Testis (tissue), 2 donors: ENCODE measurements around the gene APOA4.

Experiments used
- POLR2A ChIP-seq: fragments of 450-650 bp; IDR thresholded peaks from one replicate; pipeline ENCODE4 v1.6.1; 2017; ENCODE audit warnings: antibody characterized with exemption, mild to moderate bottlenecking, moderate library complexity
- TF ChIP-seq, protein P1 (sequence below), 3 experiments: fragments of 450-650 bp in 2 of 3; fragments of 200-600 bp in 1 of 3; sonication (generic) in 1 of 3; IDR thresholded peaks; one replicate each; pipeline ENCODE4 v1.5.1; 2016 to 2019; ENCODE audit warnings: antibody characterized with exemption in 3 of 3, mild to moderate bottlenecking in 2 of 3, moderate library complexity in 1 of 3

DNA sequence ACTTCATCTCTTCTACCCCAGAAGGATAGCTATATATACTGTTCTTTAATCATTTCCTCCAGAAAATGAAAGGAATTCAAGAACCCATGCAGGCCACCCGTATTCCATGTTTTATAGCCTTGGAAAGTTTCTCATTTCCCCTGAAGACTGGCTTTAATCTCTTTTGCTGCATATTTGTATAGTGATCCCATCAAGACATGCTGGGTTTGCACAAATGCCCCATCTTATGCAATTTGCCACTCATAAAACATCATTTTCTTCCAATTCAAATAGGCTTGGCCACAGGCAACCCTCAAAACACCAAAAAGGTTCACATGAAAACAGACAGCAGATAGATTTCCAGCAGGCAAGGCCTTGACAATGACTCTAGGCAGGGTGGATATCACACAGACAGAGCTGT lies 42.6 kb upstream of the APOA4 start:
- TF ChIP-seq, protein P1, sequence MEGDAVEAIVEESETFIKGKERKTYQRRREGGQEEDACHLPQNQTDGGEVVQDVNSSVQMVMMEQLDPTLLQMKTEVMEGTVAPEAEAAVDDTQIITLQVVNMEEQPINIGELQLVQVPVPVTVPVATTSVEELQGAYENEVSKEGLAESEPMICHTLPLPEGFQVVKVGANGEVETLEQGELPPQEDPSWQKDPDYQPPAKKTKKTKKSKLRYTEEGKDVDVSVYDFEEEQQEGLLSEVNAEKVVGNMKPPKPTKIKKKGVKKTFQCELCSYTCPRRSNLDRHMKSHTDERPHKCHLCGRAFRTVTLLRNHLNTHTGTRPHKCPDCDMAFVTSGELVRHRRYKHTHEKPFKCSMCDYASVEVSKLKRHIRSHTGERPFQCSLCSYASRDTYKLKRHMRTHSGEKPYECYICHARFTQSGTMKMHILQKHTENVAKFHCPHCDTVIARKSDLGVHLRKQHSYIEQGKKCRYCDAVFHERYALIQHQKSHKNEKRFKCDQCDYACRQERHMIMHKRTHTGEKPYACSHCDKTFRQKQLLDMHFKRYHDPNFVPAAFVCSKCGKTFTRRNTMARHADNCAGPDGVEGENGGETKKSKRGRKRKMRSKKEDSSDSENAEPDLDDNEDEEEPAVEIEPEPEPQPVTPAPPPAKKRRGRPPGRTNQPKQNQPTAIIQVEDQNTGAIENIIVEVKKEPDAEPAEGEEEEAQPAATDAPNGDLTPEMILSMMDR (IDR thresholded peaks at IDR 0.05) = no peak
- TF ChIP-seq POLR2A = no peak
